ENCODE results near the gene DKK1. TPM values are rescaled to one million over a fixed set of nuclear protein-coding genes. Genes with fewer than 3 reads are reported as not detected.

Gene DKK1
- total RNA-seq, 1 experiment from 2014 or later: 75.2 TPM

DNA sequence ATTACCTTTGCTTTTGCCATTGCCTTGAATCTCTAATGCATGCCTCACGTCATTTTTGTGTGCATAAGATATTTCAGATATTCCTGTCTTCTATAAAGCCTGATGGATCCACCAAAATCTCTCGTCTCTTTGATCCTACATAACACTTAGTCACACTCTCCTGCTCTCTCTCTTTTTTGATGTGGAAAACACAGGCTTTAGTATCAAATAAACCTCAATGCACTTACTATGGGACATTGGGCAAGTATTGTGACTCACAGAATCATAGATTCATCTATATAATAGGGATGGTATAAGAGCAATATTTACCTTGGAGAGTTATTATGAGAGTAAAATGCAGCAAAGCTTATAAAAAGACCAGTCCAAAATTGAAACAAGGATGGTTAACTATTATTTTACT is 39.1 kb downstream of the DKK1 start:
- intact Hi-C loops (cut with micrococcal nuclease; ENCODE audit: unreplicated experiment): no loop called here
- H3F3A ChIP-seq (ENCODE audit: insufficient read depth, low read depth): no peaks in the 10 kb centered on the region
- 0 out of 2 replicates have a peak, but pooled peaks cover 7% of the 10 kb centered on the region for H3K4me1 ChIP-seq (replicated peaks; ENCODE audit: insufficient read depth)
- H3K27me3 ChIP-seq (ENCODE audit: insufficient read depth, low read depth): no peaks in the 10 kb centered on the region
- H4K20me1 ChIP-seq (ENCODE audit: insufficient read depth): no peaks in the 10 kb centered on the region
- POLR2A ChIA-PET (ENCODE audit: unreplicated experiment): no interaction called here
- H3K4me3 ChIP-seq: no peak overlapping the region
- DNase-seq: no peak
- H3K79me2 ChIP-seq (ENCODE audit: low read depth): no peaks in the 10 kb centered on the region
- no peak for TF ChIP-seq EZH2 (IDR thresholded peaks at IDR 0.05; ENCODE audit: low read depth)
- TF ChIP-seq, protein P1, sequence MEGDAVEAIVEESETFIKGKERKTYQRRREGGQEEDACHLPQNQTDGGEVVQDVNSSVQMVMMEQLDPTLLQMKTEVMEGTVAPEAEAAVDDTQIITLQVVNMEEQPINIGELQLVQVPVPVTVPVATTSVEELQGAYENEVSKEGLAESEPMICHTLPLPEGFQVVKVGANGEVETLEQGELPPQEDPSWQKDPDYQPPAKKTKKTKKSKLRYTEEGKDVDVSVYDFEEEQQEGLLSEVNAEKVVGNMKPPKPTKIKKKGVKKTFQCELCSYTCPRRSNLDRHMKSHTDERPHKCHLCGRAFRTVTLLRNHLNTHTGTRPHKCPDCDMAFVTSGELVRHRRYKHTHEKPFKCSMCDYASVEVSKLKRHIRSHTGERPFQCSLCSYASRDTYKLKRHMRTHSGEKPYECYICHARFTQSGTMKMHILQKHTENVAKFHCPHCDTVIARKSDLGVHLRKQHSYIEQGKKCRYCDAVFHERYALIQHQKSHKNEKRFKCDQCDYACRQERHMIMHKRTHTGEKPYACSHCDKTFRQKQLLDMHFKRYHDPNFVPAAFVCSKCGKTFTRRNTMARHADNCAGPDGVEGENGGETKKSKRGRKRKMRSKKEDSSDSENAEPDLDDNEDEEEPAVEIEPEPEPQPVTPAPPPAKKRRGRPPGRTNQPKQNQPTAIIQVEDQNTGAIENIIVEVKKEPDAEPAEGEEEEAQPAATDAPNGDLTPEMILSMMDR (conservative IDR thresholded peaks at IDR 0.05): no peak
- no TSS peak for BruUV-seq (replicated peaks)
- no peak overlapping the region for H3K27ac ChIP-seq
- no peaks in the 10 kb centered on the region for H3K9me2 ChIP-seq (ENCODE audit: insufficient read depth)
- no peak overlapping the region; the same call in 1 of the 2 replicates for H2AFZ ChIP-seq
- H3K4me2 ChIP-seq: no peak overlapping the region
- CTCF ChIA-PET: interaction anchor here (0.5 kb wide), 1 partner anchor 31 kb away, joined by 7 read pairs; no protein-coding TSS in a partner anchor
- H3K9me3 ChIP-seq (ENCODE audit: insufficient read depth, low read depth): peaks cover 5% of the 10 kb centered on the region; the same call in 1 of the 2 replicates
- H3K36me3 ChIP-seq (ENCODE audit: low read depth): no peaks in the 10 kb centered on the region

DNA sequence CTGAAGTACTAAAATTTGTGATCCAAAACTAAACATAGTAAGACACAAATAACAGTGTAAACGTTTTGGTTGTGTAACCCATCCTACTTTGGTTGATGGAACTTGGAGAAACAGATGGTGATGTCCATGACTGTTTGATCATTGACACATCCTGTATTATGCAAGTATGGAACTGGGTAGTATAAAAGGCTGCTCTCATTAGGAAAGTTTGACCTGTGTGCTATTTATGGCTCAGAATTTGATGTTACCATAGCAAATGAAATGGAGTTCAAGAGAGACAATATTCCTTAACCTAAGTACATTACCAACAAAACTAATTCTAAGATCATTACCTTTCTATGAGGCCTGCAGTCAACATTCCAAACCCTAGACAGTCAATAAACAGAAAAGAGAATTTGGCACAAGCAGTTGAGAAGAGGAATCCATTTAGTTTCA is 39.9 kb downstream of the DKK1 start:
- Histone ChIP-seq H3K4me2 (no peak overlapping the region), H3K4me1 (replicated peaks; ENCODE audit: insufficient read depth) (0 out of 2 replicates have a peak, but pooled peaks cover 7% of the 10 kb centered on the region), H3K9me2 (ENCODE audit: insufficient read depth) (no peaks in the 10 kb centered on the region), H3K9me3 (ENCODE audit: insufficient read depth, low read depth) (peaks cover 5% of the 10 kb centered on the region; the same call in 1 of the 2 replicates), H3K27me3 (ENCODE audit: insufficient read depth, low read depth) (no peaks in the 10 kb centered on the region), H3K4me3 (no peak overlapping the region), H3K79me2 (ENCODE audit: low read depth) (no peaks in the 10 kb centered on the region), H4K20me1 (ENCODE audit: insufficient read depth) (no peaks in the 10 kb centered on the region), H3K36me3 (ENCODE audit: low read depth) (no peaks in the 10 kb centered on the region), H3K27ac (no peak overlapping the region), H2AFZ (no peak overlapping the region), H3F3A (ENCODE audit: insufficient read depth, low read depth) (no peaks in the 10 kb centered on the region)
- intact Hi-C loops (cut with micrococcal nuclease; ENCODE audit: unreplicated experiment): no loop called here
- BruUV-seq (replicated peaks): no TSS peak
- ChIA-PET POLR2A (ENCODE audit: unreplicated experiment) (no interaction called here), CTCF (no interaction called here)
- TF ChIP-seq, protein P1 (conservative IDR thresholded peaks at IDR 0.05): no peak
- TF ChIP-seq EZH2 (IDR thresholded peaks at IDR 0.05; ENCODE audit: low read depth): no peak
- no peak for DNase-seq

DNA sequence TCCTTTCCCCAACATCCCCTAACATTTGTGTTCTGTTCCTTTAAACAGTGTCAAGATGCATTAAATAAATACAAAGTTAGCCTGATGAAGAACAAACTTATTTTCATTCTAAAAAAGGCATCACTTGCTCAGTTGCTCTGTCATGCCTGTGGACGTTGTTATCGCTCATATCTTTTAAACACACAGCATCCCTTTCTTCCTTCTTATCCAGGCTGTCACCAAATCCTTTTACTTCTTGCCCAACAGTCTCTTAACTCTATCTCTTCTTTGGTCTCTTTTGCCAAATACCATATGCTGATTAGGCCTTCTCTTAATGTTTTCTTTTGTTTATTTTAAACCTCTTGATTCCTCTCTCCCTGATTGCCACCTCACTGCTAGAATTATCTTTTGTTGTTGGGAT is 43.9 kb downstream of the DKK1 start:
- no TSS peak for BruUV-seq (replicated peaks)
- Histone ChIP-seq H4K20me1 (ENCODE audit: insufficient read depth) (no peaks in the 10 kb centered on the region), H3K4me3 (no peak overlapping the region), H3K27me3 (ENCODE audit: insufficient read depth, low read depth) (no peaks in the 10 kb centered on the region), H3F3A (ENCODE audit: insufficient read depth, low read depth) (no peaks in the 10 kb centered on the region), H3K4me1 (replicated peaks; ENCODE audit: insufficient read depth) (0 out of 2 replicates have a peak, but pooled peaks cover 7% of the 10 kb centered on the region), H3K4me2 (no peak overlapping the region), H3K27ac (no peak overlapping the region), H3K9me2 (ENCODE audit: insufficient read depth) (no peaks in the 10 kb centered on the region), H3K36me3 (ENCODE audit: low read depth) (no peaks in the 10 kb centered on the region), H2AFZ (0 out of 2 replicates have a peak overlapping the region, but pooled peaks have one; percentile 60), H3K9me3 (ENCODE audit: insufficient read depth, low read depth) (no peaks in the 10 kb centered on the region; the same call in 1 of the 2 replicates), H3K79me2 (ENCODE audit: low read depth) (no peaks in the 10 kb centered on the region)
- no peak for DNase-seq
- POLR2A ChIA-PET (ENCODE audit: unreplicated experiment): interaction anchor here (0.9 kb wide), 1 partner anchor 21 kb away, joined by 3 read pairs; no protein-coding TSS in a partner anchor
- TF ChIP-seq, protein P1 (conservative IDR thresholded peaks at IDR 0.05): no peak
- no peak for TF ChIP-seq EZH2 (IDR thresholded peaks at IDR 0.05; ENCODE audit: low read depth)
- CTCF ChIA-PET: no interaction called here
- intact Hi-C loops (cut with micrococcal nuclease; ENCODE audit: unreplicated experiment): no loop called here

Measured in PC-9 (cell line).